GM12875 (cell line): ENCODE data around the gene ASCC2.

Experiments
- H3K4me3 ChIP-seq: one replicate; pipeline ENCODE4 v1.5.1; 2011; ENCODE audit warnings: low read depth, low read length, control low read depth
- CTCF ChIP-seq: IDR thresholded peaks from 2 replicates; pipeline ENCODE4 v1.5.1; 2011; ENCODE audit warnings: low read depth, mild to moderate bottlenecking, control low read depth, inconsistent platforms, low read length, moderate library complexity, borderline replicate concordance; ENCODE audit not compliant: insufficient read depth

Gene ASCC2

GRCh38 chr22:29879753-29880152 lies 41.7 kb upstream of the ASCC2 start:
- no peak overlapping the region for H3K4me3 ChIP-seq
- TF ChIP-seq CTCF = no peak

DNA sequence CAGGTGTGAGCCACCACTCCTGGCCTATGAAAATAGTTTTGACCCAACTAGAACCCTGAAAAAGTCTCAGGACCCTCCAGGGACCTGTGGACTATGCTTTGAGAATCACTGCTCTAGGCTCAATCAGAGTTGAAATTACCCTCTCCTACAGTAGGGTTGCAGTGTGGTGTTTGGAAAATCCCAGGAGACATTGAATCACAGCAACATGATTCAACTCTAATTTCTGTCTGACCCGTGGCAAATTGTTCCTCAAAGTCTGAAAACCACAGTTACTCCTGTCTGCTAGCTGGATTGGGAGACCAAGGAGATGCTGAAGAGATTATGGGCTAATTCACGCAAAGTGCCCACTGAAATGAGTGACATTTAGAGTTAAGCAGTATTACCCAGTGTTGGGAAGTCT lies 39.5 kb upstream of the ASCC2 start:
- no peak for TF ChIP-seq CTCF
- H3K4me3 ChIP-seq = no peak overlapping the region

DNA sequence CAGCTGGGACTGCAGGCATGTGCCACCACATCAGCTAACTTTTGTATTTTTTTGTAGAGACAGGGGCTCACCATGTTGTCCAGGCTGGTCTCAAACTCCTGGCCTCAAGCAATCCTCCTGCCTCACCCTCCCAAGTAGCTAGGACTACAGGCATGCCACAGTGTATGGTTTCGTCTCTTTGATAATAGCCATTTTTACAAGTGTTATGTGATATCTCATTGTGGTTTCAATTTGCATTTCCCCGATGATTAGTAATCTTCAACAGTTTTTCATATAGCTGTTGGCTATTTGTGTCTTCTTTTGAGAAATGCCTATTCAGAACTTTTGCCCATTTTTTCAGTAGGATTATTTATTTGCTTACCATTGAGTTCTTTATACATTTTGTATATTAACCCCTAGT lies 35.9 kb upstream of the ASCC2 start:
- no peak overlapping the region for H3K4me3 ChIP-seq
- TF ChIP-seq CTCF = no peak

DNA sequence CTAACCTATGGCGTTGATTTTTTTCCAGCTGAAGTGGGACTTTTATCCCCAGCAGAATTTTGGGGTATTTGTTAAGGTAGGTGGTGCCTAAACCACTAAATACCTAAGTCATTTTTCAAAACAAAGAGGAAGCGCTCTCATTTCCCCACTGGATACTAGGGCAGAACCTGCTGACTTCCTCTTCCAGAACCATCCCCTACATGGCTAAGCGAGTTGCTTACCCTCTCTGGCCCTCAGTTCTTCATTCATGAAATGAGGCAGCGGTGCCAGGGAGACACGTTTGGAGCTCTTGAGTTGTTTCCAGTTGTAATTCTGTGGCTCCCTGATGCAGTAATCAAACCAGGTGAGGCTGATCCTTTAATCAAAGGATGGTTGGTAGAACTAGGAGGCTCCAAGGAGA lies 34.9 kb upstream of the ASCC2 start:
- no peak overlapping the region for H3K4me3 ChIP-seq

DNA sequence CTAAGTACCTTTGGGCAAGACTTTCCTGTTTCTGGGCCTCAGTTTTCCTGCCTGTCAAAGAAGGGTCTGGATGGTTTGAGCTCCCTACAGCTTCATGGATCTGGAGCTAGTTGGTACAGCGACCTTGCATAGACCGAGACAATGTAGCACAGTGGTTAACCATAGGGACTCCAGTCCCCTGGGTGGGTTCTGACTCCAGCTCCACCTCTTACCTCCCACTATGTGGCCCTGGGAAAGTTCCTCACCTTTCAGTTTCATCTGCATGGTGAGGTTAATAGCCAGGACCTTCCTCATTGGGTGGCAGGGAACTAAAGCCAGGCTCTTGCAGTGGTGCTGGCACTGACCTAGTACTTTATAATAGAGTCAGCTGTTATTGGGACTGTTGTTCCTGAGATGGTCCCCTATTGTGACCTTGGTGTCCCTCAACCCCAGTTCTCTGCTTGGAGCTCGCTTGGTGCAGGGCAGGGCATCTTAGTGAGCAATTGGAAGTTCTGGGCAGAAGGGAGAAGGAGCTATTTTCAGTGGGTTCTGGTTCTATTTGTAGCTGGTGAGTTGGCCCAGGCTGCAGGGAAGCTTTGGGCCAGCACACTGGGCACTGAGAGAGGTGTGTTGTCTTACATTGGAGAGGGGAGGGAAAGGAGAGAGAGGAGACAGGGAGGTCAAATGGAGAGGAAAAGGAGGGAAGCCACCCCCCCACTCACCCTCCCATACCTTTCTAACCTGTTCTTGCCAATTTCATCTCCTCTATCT lies 34.2 kb upstream of the ASCC2 start:
- no peak for TF ChIP-seq CTCF
- no peak overlapping the region for H3K4me3 ChIP-seq

More for the DNA sequence above, 34.9 kb upstream of the ASCC2 start:
- no peak for TF ChIP-seq CTCF

GRCh38 chr22:29871684-29872083 lies 33.6 kb upstream of the ASCC2 start:
- no peak overlapping the region for H3K4me3 ChIP-seq
- no peak for TF ChIP-seq CTCF

DNA sequence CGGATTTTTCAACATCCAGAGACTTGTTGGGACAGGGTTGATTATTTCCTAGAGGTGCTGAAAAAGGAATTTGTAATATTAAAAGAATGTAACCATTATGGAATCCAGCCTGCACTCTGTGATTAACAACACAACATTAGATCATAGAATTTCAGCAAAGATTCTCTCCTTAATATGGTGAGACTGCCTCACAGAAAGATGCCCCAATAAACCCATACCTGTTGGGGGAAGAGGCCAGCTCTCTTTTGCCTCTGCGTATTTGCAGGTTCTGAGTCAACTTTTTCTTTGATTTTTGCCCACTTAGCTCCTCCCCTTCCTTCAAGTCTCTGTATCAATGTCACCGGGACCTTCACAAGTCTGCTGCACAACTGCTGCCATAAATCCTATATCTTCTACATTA lies 32.5 kb upstream of the ASCC2 start:
- no peak overlapping the region for H3K4me3 ChIP-seq
- TF ChIP-seq CTCF = no peak
